Spleen (tissue), 11 donors: Measurements from ENCODE around the gene OR7G1. TPM values are rescaled to one million over a fixed set of nuclear protein-coding genes. Genes with fewer than 3 reads are reported as not detected.

Experiments used
- DNase-seq: peaks from one replicate; pipeline ENCODE4 v3.0.0-alpha.2; 2020
- H3K27ac ChIP-seq, 8 donors: fragments of 200-600 bp; sonication (generic) in 7 of 8; 1 replicate in 4 of 8; 2 replicates in 4 of 8; pipeline versions ENCODE4 v1.5.0 to v1.8.0; 2016 to 2021; ENCODE audit warnings: inconsistent platforms in 4 of 8, mild to moderate bottlenecking in 4 of 8, moderate library complexity in 1 of 8
- H3K27me3 ChIP-seq, 7 donors: fragments of 200-600 bp; sonication (generic) in 6 of 7; replicated peaks in 1 of 7; 1 replicate in 4 of 7; 2 replicates in 3 of 7; pipeline versions ENCODE4 v1.5.0 to v1.8.0; 2016 to 2021; ENCODE audit warnings: inconsistent platforms in 3 of 7, mild to moderate bottlenecking in 1 of 7
- H3K36me3 ChIP-seq, 6 donors: fragments of 200-600 bp; sonication (generic) in 5 of 6; 1 replicate in 4 of 6; 2 replicates in 2 of 6; pipeline versions ENCODE4 v1.5.0 to v1.8.0; 2016 to 2021; ENCODE audit warnings: inconsistent platforms in 2 of 6
- H3K4me1 ChIP-seq, 6 donors: fragments of 200-600 bp; sonication (generic) in 5 of 6; 1 replicate in 3 of 6; 2 replicates in 3 of 6; pipeline versions ENCODE4 v1.5.0 to v1.8.0; 2016 to 2021; ENCODE audit warnings: inconsistent platforms in 3 of 6
- H3K4me3 ChIP-seq, 8 donors: fragments of 200-600 bp; sonication (generic) in 7 of 8; 1 replicate in 4 of 8; 2 replicates in 4 of 8; pipeline versions ENCODE4 v1.5.0 to v1.8.0; 2016 to 2021; ENCODE audit warnings: inconsistent platforms in 4 of 8, mild to moderate bottlenecking in 4 of 8, moderate library complexity in 2 of 8
- H3K9me3 ChIP-seq, 8 donors: fragments of 200-600 bp; sonication (generic) in 7 of 8; 1 replicate in 4 of 8; 2 replicates in 4 of 8; pipeline versions ENCODE4 v1.5.0 to v1.8.0; 2016 to 2021; ENCODE audit warnings: inconsistent platforms in 4 of 8
- CTCF ChIP-seq, 11 experiments: fragments of 200-600 bp in 7 of 11; fragments of 450-650 bp in 4 of 11; sonication (generic) in 4 of 11; IDR thresholded peaks in 8 of 11; conservative IDR thresholded peaks in 3 of 11; 1 replicate in 7 of 11; 2 replicates in 4 of 11; pipeline versions ENCODE4 v1.4.0 to v1.8.0; 2016 to 2021; ENCODE audit warnings: antibody characterized with exemption in 11 of 11, inconsistent platforms in 4 of 11, mild to moderate bottlenecking in 1 of 11
- POLR2A ChIP-seq, 3 donors: fragments of 450-650 bp; IDR thresholded peaks; one replicate each; pipeline ENCODE4 v1.5.1; 2017; ENCODE audit warnings: antibody characterized with exemption in 3 of 3, mild to moderate bottlenecking in 1 of 3
- POLR2AphosphoS5 ChIP-seq, 3 donors: sonication (generic); formaldehyde crosslinking; IDR thresholded peaks; one replicate each; pipeline ENCODE4 v1.5.1; 2017; ENCODE audit warnings: antibody characterized with exemption in 3 of 3
- WGBS, 5 donors: extraction: QIAGEN DNeasy Blood & Tissue Kit in 3 of 5; methylation state at CpG; one replicate each; pipeline versions ENCODE4 v1.1.5 to v1.1.7; 2013 to 2018; 5-methylcytosine and 5-hydroxymethylcytosine counted together
- intact Hi-C: fragments of 100-400 bp; cut with DNase I; formaldehyde crosslinking; loops from one replicate; pipeline ENCODE4 v1.15.0; 2023; ENCODE audit warnings: low total_unique reads
- polyA plus RNA-seq, 3 donors: library from polyadenylated mRNA; stranded (reverse); fragments of 200-250 nt; gene quantifications; one replicate each; pipeline ENCODE4 v1.2.1, GENCODE V29; 2013
- total RNA-seq, 7 donors: library from RNA; depleted of rRNA in 3 of 7; stranded (reverse); fragments of >200 nt in 3 of 7; fragmentation: NEBNext Ultra II Directional in 4 of 7; extraction: Animal tissue kit (Norgen Biotek cat#: 25700) in 4 of 7; gene quantifications; one replicate each; pipeline versions ENCODE4 v1.1.0 to v1.2.1, GENCODE V29; 2016 to 2021
- donor health status: healthy with polysubstance abuse.
- donor health status: DM: no; HTN: no; CAD: no; lungs with moderate emphysema.
- donor health status: DM: no; HTN: no; CAD: no.
- donor health status: Bipolar disorder and iron deficiency.
- donor health status: healthy.
- donor health status: DM: no; HTN: no; CAD: no.
- donor health status: DM: yes; HTN: yes; CAD: no.

Gene OR7G1
- total and polyA plus RNA-seq, 10 donors: not detected

- Histone ChIP-seq H3K36me3 (peaks cover 0 to 91% (median 27%) of the 10 kb centered on the region in 6 donors), H3K9me3 (peaks cover 5 to 78% (median 56%) of the 10 kb centered on the region in 8 donors), H3K27me3 (no peaks in the 10 kb centered on the region), H3K4me3 (no peak overlapping the region), H3K4me1 (peaks cover 0 to 40% (median 4%) of the 10 kb centered on the region in 6 donors), H3K27ac (no peak overlapping the region)
- DNase-seq: no peak
- intact Hi-C loops: loop anchor here (10.0 kb wide), 1 partner anchor 55 kb away; no protein-coding TSS in a partner anchor
- WGBS, 5 donors: 89 to 94% (median 91%) methylated on average over 4 of the region's 4 CpGs
- TF ChIP-seq POLR2A (IDR thresholded peaks at IDR 0.05) (no peak), CTCF (IDR thresholded peaks at IDR 0.05 in 8 of 11, conservative IDR thresholded peaks at IDR 0.05 in 3 of 11) (no peak), POLR2AphosphoS5 (IDR thresholded peaks at IDR 0.05) (no peak)
Measured at GRCh38 chr19:9149997-9150396, 34.4 kb upstream of the OR7G1 start.

GRCh38 chr19:9148697-9149096 lies 33.1 kb upstream of the OR7G1 start:
- peaks cover 0 to 93% (median 33%) of the 10 kb centered on the region in 6 donors for H3K36me3 ChIP-seq
- WGBS, 5 donors: 83 to 94% (median 93%) methylated on average over 3 of the region's 3 CpGs
- TF ChIP-seq POLR2A (IDR thresholded peaks at IDR 0.05) (no peak), CTCF (IDR thresholded peaks at IDR 0.05 in 8 of 11, conservative IDR thresholded peaks at IDR 0.05 in 3 of 11) (no peak), POLR2AphosphoS5 (IDR thresholded peaks at IDR 0.05) (no peak)
- DNase-seq: no peak
- H3K9me3 ChIP-seq: peaks cover 12 to 78% (median 58%) of the 10 kb centered on the region in 8 donors
- no peaks in the 10 kb centered on the region for H3K27me3 ChIP-seq
- H3K4me1 ChIP-seq: peaks cover 0 to 35% (median 4%) of the 10 kb centered on the region in 6 donors
- no peak overlapping the region for H3K4me3 ChIP-seq
- intact Hi-C loops: loop anchor here (10.0 kb wide), 1 partner anchor 56 kb away; no protein-coding TSS in a partner anchor
- H3K27ac ChIP-seq: no peak overlapping the region

GRCh38 chr19:9146882-9147281 lies 31.3 kb upstream of the OR7G1 start:
- 83 to 100% (median 97%) methylated on average over 1 of the region's 1 CpG for WGBS, 5 donors
- TF ChIP-seq POLR2A (IDR thresholded peaks at IDR 0.05): no peak
- no peak for TF ChIP-seq POLR2AphosphoS5 (IDR thresholded peaks at IDR 0.05)
- no peak for TF ChIP-seq CTCF (IDR thresholded peaks at IDR 0.05 in 8 of 11, conservative IDR thresholded peaks at IDR 0.05 in 3 of 11)
- Histone ChIP-seq H3K4me1 (peaks cover 3 to 52% (median 15%) of the 10 kb centered on the region in 6 donors), H3K27me3 (no peaks in the 10 kb centered on the region), H3K36me3 (peaks cover 0 to 83% (median 20%) of the 10 kb centered on the region in 6 donors), H3K4me3 (no peak overlapping the region), H3K9me3 (peaks cover 12 to 65% (median 43%) of the 10 kb centered on the region in 8 donors), H3K27ac (no peak overlapping the region)
- intact Hi-C loops: loop anchor here (10.0 kb wide), 1 partner anchor 58 kb away; no protein-coding TSS in a partner anchor
- DNase-seq: no peak

- H3K36me3 ChIP-seq: peaks cover 0 to 69% (median 17%) of the 10 kb centered on the region in 6 donors
- no peak overlapping the region for H3K4me3 ChIP-seq
- H3K4me1 ChIP-seq: peaks cover 13 to 52% (median 24%) of the 10 kb centered on the region in 6 donors
- H3K9me3 ChIP-seq: peaks cover 12 to 55% (median 38%) of the 10 kb centered on the region in 8 donors
- no peaks in the 10 kb centered on the region for H3K27me3 ChIP-seq
- intact Hi-C loops: loop anchor here (10.0 kb wide), 1 partner anchor 60 kb away; no protein-coding TSS in a partner anchor
- DNase-seq: no peak
- TF ChIP-seq POLR2AphosphoS5 (IDR thresholded peaks at IDR 0.05) (no peak), POLR2A (IDR thresholded peaks at IDR 0.05) (no peak), CTCF (IDR thresholded peaks at IDR 0.05 in 8 of 11, conservative IDR thresholded peaks at IDR 0.05 in 3 of 11) (no peak)
- H3K27ac ChIP-seq: no peak overlapping the region
- 95 to 99% (median 97%) methylated on average over 5 of the region's 5 CpGs for WGBS, 5 donors
Measured at GRCh38 chr19:9144920-9145319, 29.4 kb upstream of the OR7G1 start.
